ENCODE results near the gene MYH9.

The MYH9 gene

DNA sequence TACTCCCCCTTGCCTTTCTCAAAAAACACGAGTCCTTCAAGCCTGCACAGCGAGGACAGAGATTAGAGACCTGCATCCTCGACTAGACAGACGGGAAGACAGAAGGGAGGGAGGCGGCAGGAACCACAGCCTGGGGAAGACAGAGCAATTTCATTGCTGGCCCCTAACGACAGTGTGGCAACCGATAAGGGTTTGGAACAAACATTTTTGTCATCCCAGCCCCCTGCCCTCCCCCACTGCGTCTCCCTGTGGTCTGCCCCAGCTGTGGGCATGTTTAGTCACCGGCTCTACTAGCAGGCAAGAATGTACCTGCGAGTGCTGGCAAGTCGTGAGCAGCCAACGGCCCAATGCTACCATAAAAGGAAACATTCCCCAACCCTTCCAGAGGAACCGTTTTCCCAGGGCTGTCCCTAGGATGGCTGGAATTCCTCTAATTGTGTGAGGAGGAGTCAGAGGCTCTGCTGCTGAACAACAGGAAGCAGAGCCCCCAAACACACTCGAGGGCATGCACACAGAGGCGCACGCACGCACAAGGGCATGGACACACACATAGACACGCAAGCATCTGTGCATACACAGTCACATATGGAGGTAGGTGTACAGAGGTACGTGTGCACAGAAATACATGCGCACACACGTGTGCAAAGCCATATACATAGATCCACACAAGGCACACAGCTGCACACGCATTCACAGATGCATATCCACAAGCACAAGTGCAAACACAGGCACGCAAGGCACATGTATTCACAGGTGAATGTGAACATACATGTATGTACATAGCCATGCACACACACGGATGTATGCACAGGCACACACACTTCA, 58.3 kb downstream of the MYH9 start:
- DNase-seq: peak; percentile 73

DNA sequence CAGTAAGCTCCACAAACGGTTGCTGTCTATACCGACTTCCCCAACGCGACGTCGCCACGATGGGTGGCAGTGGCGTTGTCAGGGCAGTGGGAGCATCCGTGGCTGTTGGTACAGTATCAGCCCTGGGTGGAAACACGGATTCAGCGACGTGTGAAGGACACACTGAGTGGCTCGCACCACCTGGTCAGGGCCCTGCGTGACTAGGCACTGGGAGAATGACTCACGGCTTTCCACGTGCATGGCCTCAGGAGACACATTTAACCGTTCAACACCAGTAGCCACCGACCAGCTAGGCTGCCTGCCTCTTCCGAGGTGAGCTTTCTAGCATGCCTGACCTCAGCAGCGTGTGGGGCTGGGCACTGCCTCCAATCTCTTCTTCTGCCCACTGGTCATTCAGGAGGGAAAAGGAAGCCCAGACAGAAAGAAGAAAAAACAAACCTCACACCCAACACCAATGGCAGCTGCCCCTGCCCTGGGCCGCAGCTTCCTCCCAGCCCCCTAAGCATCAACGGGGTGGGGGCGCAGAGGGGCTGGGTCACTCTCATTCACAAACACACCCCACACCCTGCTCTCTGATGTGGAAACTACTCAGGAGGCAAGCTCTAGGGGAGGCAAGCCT, 59.0 kb downstream of the MYH9 start:
- DNase-seq: no peak

DNA sequence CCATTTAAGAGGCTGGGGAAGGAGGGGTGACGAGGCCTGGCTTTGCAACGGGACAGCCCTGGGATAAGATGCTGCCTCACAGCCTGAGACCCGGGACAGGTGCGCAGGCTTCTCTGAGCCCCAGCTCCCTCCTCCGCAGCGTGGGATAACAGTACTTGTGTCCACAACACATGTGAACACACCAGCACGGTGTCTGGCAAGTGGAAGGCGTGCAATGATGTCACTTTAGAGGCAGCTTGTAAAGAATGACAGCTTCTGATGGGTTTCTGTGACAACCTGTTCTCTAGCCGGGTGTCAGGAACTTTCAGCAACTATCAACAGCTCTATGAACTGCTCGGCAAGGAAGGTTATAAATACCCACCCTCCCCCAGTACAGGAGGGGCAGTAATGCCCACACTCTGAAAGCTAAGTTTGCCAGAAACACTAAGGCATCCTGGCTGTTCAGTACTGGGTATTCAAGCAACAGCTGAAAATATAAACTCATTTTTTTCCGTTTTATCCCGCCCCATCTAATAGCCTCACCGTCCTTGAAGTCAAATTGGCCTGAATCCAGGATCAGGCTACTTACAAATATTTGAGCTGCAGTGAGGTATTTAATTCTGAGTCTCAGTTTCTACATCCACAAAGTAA, 59.7 kb downstream of the MYH9 start:
- no peak for DNase-seq

DNA sequence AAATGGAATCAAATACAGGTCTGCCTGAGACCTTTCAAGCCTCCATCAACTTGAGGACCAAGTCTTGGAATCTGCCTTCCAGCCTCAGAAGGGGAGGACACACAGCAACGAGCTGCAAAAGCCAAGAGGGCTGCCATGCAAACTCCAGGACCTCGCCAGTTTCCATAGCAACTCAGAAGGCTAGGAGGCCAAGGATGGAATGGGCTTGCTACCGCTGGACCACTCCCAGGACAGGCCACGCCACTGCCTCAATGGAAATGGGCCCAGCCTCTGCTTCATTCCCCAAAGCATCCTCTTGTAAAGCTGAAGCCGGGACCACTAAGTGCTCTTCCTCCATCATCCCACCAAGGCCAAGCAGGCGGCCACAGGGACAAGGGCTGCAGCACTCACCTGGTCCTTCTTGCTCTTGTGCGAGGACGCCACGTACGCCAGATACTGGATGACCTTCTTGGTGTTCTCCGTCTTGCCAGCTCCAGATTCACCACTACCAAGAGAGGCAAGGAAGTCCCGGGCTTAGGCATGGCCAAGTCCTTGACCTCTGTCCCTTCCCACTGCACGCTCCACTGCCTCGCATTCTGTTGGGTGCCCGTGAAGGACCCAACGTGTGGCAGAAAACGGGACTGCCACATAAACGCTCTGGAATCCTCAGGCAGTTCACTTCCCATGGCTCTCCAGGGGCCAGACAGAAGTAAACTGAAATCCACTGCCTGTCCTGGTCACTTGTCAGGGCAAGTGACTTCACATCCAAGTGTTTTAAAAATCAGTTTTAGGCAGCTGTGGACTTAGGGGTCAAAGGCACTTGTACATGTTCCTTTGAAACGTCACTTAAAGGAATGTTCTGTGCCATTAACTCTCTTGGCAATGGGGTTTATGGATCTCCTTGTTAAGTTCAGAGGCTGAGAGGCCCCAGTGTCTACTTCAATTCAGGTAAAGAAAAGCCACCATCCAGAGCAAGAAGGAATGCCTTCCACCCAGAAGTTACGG, 61.3 kb downstream of the MYH9 start:
- no peak for DNase-seq

DNA sequence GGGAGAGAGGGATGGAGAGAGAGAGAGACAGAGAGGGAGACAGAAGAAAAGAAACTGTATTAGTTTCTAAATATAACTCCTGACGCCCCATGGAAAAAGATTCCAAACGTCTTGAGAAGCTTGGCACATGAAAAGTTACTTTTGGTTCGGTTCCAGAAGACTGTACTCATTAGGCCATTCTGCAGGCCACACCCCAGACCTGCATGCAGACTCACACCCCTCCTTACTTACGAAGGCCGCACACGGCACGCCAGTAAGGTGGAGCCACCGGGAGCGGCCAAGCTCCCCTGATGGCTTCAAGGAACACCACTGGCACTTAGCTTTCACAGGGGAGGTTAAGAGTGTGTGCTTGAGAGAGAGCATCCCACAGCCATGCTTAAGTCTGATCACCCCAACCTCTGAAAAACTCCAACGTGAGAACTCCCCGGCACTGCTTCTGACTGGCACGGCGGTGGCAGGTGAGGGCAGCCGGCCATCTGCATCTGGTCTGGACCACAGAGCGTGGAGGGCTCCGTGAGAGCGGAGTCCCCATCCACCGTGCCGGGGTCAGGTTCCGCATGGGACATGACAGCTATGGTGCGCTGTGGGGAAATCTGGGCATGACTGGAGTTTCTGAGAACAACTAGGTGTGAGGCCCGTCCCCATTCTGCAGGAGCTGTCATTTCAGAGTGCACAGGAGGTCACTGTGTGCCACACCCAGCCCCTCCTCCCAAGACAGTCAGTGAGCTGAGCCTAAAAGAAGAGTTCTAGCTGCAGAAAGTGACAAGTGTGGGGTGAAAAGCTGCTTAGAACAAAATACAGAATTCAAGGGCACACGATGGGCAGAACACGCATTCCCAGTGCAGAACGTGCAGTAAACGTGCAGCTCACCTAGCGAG, 62.4 kb downstream of the MYH9 start:
- DNase-seq: no peak

DNA sequence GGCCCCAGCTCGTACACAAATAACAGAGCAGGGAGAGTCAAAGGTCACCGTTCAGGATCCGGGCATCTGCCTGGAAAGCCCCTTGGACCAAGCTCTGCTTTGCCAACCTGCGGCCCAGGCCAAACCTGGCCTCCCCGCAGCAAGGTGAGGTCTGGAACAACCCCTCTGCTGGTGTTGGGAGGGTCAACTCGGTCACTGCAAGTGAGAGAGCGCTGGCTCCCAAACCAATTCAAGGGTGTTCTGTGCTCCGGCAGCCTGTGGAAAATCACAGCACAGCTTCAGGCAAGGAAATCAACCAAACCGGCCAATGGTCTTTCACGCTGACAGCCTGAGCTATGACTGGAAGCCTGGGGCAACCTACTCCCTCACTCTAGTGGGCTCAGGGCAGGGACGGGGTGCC, 63.4 kb downstream of the MYH9 start:
- DNase-seq: no peak

DNA sequence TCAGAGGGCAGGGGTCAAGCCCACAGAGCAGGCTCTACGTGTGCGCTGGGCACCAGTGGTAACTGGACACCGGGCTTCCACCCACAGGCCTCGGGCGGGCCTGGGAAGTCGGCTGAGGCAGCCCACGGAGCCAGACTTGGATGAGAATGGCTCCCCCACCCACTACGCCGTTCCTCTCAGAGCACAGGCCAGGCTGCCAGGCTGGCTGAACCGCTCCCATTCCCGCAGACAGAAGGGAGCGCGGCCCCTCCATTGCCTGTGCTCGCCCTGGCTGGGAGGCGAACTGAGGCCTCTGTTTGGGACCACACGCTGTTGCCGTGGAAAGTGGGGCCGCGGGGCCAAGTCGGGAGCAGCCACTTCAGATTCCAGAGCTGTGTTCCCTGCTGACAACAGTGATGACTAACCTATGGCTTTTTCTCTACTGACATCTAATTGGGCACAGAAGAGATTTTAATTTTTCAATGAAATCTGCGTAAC, 63.9 kb downstream of the MYH9 start:
- no peak for DNase-seq

DNA sequence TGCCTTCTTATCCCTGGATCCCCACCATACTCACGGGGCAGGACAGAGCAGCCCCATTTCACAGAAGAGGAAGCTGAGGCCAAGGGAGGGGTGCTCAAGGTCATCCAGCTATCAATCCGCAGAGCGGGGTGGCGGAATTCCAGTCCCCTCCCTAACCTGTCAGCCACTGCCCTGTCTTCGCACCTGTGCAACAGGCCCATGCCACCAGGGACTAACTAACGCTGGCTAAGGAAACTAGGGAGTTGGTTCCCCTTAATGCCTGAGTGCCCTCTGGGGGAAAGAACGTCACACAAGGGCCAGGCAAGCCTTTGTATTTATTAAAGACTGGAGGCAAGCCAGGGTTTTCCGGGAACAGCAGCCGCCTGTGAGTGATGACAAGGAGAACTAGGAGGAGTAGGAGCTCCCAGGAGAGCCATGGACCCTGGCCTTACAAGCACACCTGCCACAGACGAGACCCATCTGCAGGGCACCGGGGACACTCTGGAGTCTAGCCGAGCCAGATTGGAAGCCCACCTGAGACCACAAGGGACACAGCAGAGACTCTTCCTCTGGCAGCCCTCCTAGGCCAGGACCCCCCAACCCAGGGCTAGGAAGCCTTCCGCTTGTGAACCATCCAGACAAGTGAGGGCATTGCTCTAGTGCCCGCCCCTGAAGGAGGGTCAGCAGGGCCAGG, 64.4 kb downstream of the MYH9 start:
- no peak for DNase-seq

DNA sequence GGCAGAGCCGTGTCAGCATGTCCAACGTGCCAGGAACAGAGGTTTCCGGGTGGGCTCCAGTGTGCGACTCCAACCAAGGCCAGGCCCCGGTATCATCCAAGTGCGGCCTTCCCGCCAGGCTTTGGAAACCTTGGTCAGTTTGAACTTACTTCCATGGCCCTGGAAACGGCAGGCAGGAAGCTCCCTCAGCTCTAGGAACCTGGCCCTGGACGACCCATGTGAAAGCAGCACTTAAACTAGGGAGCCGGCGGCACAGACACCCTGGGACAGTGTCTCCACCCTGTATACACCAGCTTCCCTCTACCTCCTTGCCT, 65.2 kb downstream of the MYH9 start:
- no peak for DNase-seq

DNA sequence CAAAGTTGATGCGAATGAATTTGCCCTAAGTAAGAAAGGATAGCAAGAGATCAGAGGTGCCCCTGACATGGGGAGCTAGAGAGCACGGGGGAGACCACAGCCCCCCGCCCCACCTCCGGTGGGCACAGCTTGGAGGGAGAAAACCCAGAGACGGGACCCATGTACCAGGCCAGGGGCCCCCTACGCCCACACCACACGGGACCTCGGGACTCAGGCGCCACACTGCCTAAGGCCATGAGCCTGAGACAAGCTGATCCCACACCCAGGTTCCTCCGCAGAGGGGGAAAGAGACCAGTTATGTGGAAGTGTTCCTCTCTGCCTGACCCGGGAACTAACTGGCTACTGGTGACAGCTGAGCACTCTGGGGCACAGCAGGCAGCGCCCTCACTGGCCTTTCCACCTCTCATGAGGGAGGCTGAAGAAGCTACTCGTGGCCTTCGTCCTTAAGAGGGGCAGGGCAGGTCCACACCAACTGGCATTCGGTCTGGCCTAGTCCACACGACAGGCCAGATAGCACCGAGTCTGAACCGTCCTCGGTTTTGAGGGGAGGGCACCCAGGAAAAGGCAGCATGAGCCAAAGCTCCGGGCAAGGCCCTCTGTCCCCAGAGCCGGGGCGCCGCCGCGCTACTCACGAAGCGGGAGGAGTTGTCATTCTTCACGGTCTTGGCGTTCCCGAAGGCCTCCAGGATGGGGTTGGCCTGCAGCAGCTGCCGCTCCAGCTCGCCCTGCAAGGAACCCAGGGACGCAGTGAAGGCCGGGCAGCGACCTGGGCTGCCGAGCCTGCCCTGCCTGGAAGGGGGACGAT, 65.8 kb downstream of the MYH9 start:
- no peak for DNase-seq

DNA sequence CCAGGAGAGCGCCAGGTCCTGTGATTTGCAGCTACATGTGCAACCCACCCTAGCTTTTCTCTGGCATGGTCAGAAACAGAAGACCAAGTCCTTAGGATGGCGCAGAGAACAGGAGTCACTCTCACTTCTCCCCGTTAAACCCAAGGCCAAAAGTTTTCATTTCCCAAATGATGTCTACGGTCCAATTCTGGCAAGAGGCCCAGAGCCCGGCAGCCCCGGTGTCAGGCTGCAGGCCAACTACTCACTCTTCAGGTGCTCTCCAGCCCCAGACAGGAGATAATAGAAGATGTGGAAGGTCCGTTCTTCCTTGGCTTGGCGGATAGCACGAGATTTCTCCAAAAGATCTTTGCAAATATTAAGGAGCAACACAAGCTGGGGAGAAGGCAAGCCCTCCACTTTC, 67.2 kb downstream of the MYH9 start:
- no peak for DNase-seq

DNA sequence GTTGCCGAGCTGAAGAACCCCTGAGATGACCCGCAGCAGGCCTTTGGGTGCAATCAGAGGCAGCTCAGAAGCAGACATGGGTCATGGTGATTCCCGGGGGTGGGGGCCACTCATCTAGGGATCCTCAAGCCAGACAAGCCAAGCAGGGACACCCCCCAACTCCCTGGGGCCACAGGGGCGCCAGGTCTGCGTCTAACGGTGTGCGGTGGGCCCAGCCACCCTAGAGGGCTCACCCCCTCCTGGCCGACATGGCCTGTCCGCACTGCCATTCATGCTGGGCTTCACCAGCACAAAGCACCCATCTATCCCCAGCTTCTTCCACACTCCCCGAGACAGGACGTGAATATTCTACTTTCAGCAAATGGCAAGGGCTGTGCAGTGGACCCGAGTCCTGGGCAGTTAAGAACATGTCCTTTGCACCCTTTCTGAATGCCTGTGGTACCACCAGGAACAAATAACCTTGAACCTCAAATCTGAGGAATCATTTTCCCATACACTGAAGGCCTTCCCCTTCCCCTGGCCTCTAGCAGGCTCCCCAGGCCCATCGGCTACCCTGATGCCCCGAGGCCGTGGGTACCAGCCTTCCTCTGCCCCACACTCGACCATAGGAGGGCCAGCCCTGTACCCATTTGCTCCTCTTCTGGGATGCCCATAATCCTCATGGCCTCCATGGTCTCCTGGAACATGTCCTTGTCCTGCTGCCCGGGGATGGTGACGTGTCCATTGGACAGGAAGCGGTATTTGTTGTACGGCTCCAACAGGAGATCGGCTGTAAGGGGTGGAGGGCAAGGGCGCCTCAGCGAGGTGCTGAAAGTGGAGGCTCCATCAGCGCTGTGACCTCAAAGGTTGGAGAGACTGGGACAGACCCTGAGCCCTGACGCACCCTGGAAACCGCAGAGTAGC, 67.9 kb downstream of the MYH9 start:
- no peak for DNase-seq

DNA sequence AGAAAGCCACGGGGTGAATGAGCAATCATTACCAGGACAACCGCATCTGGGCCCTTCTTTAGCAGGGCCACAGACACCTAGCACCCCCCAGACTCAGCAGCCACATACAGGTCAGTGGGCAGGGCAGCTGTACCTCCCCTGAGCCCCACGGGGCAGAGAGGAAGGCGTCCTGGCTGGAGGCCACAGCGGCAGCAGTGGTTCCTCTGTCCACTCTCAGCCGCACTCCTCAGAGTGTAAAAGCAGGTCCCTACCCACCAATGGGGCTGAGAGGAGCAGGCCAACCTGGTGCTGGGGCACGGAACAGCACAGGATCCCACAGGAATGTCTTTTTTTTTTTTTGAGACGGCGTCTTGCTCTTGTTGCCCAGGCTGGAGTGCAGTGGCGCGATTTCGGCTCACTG, 69.3 kb downstream of the MYH9 start:
- DNase-seq: no peak

DNA sequence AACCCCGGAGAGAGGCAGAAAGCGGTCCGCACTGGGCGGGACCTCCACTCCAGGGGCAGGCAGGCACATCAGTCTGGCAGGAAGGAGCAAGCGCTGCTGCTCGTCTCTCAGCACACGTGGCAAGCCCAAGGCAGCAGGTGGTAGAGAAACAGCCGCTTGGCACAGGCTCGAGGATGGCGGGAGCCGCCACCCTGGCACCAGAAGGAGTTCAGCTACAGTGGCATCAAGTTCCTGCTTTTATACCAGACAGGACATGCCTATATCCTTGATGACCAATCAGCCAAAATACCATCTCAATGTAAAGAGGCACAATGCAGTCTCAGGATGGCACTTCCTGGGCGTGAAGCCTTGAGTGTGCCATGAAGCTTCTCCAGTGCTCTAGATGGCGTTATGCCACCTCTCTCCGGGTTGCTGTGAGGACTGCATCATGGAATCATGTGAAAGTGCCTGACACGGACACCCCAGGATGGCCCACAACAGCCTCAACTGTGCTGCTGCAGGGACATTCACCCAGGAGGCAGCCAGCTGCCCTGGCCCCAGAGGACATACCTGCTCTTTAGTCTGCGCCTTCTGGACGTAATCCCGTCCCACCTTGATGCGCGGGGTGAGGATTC, 70.0 kb downstream of the MYH9 start:
- DNase-seq: no peak

DNA sequence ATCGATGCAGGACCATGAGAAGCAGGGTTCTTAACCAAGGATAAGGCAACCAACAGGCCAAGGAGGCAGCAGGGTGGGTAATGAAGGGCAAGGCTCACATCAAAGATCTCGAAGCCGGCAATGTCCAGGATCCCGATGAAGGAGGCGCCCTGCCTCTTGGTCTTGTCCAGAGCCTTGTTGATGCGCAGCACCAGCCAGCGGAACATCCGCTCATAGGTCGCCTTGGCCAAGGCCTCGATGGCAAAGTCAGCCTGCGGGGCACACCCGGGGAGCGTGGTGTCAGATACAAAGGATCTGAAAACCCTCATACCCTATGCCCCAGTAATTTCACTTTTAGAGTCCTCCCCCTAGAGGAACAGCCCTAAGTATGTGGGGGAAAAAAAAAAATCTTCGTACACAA, 71.3 kb downstream of the MYH9 start:
- DNase-seq: no peak

DNA sequence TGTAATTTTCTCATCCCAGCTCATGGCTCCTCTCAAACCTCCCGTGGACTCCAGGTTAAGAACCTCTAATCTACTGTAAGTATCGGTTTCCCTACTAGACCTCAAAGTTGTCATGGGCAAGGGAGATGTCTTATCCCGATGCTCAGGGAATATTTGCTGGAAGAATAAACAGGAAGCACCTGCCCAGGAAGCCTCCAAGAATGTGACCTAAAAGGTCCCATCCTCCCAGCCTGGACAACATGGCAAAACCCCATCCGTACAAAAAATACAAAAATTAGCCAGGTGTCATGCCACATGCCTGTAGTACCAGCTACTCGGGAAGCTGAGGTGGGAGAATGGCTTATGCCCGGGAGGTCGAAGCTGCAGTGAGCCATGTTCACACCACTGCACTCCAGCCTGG, 72.4 kb downstream of the MYH9 start:
- DNase-seq: no peak

DNA sequence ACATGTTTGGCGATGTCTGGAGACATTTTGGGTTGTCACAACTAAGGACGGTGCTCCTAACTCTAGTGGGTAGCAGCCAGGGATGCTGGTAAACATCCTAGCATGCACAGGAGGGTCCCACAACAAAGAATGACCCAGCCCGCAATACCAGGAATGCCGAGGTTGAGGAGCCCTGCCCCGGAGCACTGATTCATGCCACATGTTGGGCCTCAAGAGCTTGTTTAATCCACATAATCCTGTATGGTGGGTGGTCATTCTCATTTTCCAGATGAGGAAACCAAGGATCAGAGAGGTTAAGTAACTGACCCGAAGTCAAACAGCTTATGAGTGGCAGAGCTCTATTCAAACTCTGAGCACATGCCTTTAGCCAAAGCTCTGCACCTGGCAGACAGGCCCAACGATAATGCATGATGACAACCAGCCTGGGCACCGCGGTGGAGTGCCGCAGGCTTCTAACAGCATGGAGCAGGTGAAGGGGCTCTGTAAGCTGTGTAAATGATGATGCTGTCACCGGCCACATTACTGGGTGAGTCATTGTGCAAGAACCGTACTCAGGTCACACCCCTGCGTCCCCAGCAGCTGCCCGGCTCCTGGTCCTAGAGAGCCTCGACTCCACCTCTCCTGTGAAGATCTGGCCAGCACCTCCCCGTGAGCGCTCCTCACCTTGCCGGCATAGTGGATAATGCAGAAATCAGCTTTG, 76.2 kb downstream of the MYH9 start:
- DNase-seq: no peak

DNA sequence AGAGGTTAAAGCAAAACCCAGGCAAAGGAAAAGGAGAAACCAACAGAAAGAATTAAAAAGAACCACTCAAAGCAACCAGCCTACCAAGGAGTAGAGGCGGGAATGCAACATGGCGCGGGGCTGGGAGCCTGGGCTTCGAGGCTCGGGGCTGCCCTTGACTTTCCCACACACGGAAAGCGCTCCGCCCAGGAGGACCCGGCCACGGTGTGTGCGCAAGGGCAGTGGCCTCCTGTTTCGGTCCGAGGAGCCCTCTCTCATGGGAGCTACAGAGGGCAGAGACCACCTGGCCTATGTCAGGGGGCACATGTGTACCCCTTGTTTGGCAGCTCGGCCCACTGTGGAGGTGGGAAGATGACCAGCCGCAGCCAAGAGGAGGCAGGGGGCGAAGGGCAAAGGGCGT, 78.9 kb downstream of the MYH9 start:
- no peak for DNase-seq

Data from CD4-positive, alpha-beta T cell treated with Interleukin-12 subunit alpha and Interleukin-12 subunit beta, for 1 hour (primary cell).